ENCODE data around the gene TCF7L2.

The TCF7L2 gene

GRCh38 chr10:113178771-113179170 lies 228.7 kb downstream of the TCF7L2 start:
- H3K9ac ChIP-seq (ENCODE audit: low read depth, low read length), result no peak overlapping the region
- H3K4me1 ChIP-seq (ENCODE audit: insufficient read depth, low read length), result peaks cover 9% of the 10 kb centered on the region; the same call in 1 of the 2 replicates

GRCh38 chr10:113179265-113179664 lies 229.2 kb downstream of the TCF7L2 start:
- peaks cover 9% of the 10 kb centered on the region; the same call in 1 of the 2 replicates for H3K4me1 ChIP-seq (ENCODE audit: insufficient read depth, low read length)
- H3K36me3 ChIP-seq (ENCODE audit: insufficient read depth, low read length), result no peaks in the 10 kb centered on the region
- no peak overlapping the region for H3K9ac ChIP-seq (ENCODE audit: low read depth, low read length)
- H3K9me3 ChIP-seq (ENCODE audit: control insufficient read depth, insufficient read depth, low read length), result no peaks in the 10 kb centered on the region

More at GRCh38 chr10:113178771-113179170, 228.7 kb downstream of the TCF7L2 start:
- no peaks in the 10 kb centered on the region for H3K9me3 ChIP-seq (ENCODE audit: control insufficient read depth, insufficient read depth, low read length)
- no peaks in the 10 kb centered on the region for H3K36me3 ChIP-seq (ENCODE audit: insufficient read depth, low read length)

GRCh38 chr10:113179966-113180365 lies 229.9 kb downstream of the TCF7L2 start:
- H3K9me3 ChIP-seq (ENCODE audit: control insufficient read depth, insufficient read depth, low read length), result no peaks in the 10 kb centered on the region
- no peaks in the 10 kb centered on the region for H3K36me3 ChIP-seq (ENCODE audit: insufficient read depth, low read length)
- no peak overlapping the region for H3K9ac ChIP-seq (ENCODE audit: low read depth, low read length)
- peaks cover 9% of the 10 kb centered on the region; the same call in 1 of the 2 replicates for H3K4me1 ChIP-seq (ENCODE audit: insufficient read depth, low read length)

DNA sequence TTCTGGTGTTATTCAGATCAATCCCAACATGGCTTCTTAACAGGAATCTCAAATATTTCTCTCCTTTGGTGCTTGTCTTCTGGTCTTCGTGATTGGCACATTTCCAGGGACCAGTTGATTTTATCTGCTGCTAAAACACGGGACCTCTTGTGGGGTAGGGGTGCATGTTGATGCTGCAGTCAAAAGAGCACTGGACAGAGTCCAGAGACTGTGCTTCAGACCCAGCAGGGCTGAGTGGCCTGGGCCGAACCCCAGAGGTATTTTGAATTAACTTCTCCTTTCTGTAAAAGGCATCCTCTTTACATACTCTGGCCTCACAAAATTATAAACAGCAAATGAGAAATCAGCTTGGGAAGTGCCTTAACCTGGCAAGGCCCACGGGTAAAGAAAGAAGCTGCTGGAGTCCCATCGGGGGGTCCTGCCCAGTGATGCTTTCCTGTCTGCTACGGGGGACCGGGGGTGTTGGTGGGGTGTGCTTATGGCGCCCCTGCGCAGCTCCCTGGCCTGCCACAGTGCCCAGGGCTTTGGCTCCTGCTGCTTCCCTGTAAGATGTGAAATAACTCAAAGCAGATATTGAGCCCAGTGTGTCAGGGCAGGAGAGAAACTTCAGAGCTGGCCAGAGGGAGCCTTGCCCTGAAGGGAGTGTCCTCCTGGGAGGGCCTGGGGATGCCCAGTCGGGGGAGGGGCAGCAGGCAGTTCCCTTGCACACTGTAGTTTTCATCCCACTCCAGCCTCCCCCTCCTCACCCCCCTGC lies 230.5 kb downstream of the TCF7L2 start:
- no peak overlapping the region for H3K9ac ChIP-seq (ENCODE audit: low read depth, low read length)
- peaks cover 9% of the 10 kb centered on the region; the same call in 1 of the 2 replicates for H3K4me1 ChIP-seq (ENCODE audit: insufficient read depth, low read length)
- no peaks in the 10 kb centered on the region for H3K36me3 ChIP-seq (ENCODE audit: insufficient read depth, low read length)
- no peaks in the 10 kb centered on the region for H3K9me3 ChIP-seq (ENCODE audit: control insufficient read depth, insufficient read depth, low read length)

DNA sequence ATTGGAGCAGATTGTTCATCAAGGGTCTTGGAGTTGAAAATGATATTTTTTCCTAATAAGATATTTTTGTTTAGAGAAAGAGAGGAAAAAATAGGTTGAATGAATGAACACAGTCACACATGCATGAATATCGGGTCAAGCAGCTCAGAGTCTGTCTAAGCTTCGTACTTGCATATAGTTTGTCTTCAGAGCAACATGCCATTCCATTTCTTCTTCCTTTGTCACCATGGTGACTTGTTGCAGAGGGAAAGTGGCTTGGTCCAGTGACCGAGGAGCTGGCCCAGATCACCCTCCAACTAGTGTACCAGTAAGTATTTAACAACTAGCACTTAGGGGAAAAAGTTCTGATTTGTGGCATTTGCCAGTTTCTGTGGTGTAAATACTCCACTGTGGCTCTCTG lies 232.1 kb downstream of the TCF7L2 start:
- no peak overlapping the region for H3K9ac ChIP-seq (ENCODE audit: low read depth, low read length)
- H3K9me3 ChIP-seq (ENCODE audit: control insufficient read depth, insufficient read depth, low read length), result no peaks in the 10 kb centered on the region
- no peaks in the 10 kb centered on the region for H3K36me3 ChIP-seq (ENCODE audit: insufficient read depth, low read length)
- peaks cover 9% of the 10 kb centered on the region; the same call in 1 of the 2 replicates for H3K4me1 ChIP-seq (ENCODE audit: insufficient read depth, low read length)

GRCh38 chr10:113183573-113183972 lies 233.5 kb downstream of the TCF7L2 start:
- no peaks in the 10 kb centered on the region for H3K36me3 ChIP-seq (ENCODE audit: insufficient read depth, low read length)
- no peak overlapping the region for H3K9ac ChIP-seq (ENCODE audit: low read depth, low read length)
- H3K4me1 ChIP-seq (ENCODE audit: insufficient read depth, low read length), result peaks cover 9% of the 10 kb centered on the region; the same call in 1 of the 2 replicates
- H3K9me3 ChIP-seq (ENCODE audit: control insufficient read depth, insufficient read depth, low read length), result no peaks in the 10 kb centered on the region

GRCh38 chr10:113187063-113187777 lies 237.2 kb downstream of the TCF7L2 start:
- Histone ChIP-seq H3K9me3 (ENCODE audit: control insufficient read depth, insufficient read depth, low read length) (no peaks in the 10 kb centered on the region), H3K9ac (ENCODE audit: low read depth, low read length) (no peak overlapping the region), H3K36me3 (ENCODE audit: insufficient read depth, low read length) (no peaks in the 10 kb centered on the region), H3K4me1 (ENCODE audit: insufficient read depth, low read length) (no peaks in the 10 kb centered on the region)

- Histone ChIP-seq H3K36me3 (ENCODE audit: insufficient read depth, low read length) (no peaks in the 10 kb centered on the region), H3K9ac (ENCODE audit: low read depth, low read length) (no peak overlapping the region), H3K4me1 (ENCODE audit: insufficient read depth, low read length) (no peaks in the 10 kb centered on the region), H3K9me3 (ENCODE audit: control insufficient read depth, insufficient read depth, low read length) (no peaks in the 10 kb centered on the region)
Observed at GRCh38 chr10:113199459-113199858, 249.4 kb downstream of the TCF7L2 start.

GRCh38 chr10:113202011-113202410 lies 252.0 kb downstream of the TCF7L2 start:
- no peaks in the 10 kb centered on the region for H3K9me3 ChIP-seq (ENCODE audit: control insufficient read depth, insufficient read depth, low read length)
- no peaks in the 10 kb centered on the region for H3K4me1 ChIP-seq (ENCODE audit: insufficient read depth, low read length)
- no peak overlapping the region for H3K9ac ChIP-seq (ENCODE audit: low read depth, low read length)
- H3K36me3 ChIP-seq (ENCODE audit: insufficient read depth, low read length), result no peaks in the 10 kb centered on the region

DNA sequence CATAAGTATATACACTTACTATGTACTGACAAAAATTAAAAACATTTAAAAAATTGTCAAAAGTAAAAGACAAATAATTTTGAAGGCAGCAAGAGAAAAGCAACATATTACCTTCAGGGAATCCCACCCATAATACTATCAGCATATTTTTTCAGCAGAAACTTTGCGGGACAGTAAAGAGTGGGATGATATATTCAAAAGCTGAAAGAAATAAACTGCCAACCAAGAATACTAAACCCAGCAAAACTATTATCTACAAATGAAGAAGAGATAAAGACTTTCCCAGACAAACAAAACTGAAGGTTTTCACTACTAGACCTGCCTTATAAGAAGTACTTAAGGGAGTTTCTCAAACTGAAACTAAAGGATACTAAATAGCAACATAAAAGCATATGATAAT lies 257.9 kb downstream of the TCF7L2 start:
- Histone ChIP-seq H3K9ac (ENCODE audit: low read depth, low read length) (no peak overlapping the region), H3K36me3 (ENCODE audit: insufficient read depth, low read length) (no peaks in the 10 kb centered on the region), H3K9me3 (ENCODE audit: control insufficient read depth, insufficient read depth, low read length) (no peaks in the 10 kb centered on the region), H3K4me1 (ENCODE audit: insufficient read depth, low read length) (no peaks in the 10 kb centered on the region)

DNA sequence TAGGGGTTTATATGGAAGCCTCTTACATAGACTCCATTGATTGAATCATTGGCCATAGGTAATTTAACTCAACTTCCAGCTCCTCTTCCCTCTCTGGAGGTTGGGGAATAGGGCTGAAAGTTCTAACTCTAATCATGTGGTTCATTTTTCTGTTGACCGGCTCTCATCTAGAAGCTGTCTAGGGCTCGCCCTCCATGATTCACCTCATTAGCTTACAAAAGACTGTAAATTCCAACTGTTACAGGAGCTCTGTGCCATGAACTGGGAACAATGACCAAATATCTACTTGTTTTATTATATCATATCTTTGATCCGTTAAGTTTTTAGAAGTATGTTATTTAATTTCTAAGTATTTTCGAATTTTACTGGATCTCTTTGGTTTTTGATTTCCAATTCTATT lies 263.0 kb downstream of the TCF7L2 start:
- Histone ChIP-seq H3K9ac (ENCODE audit: low read depth, low read length) (no peak overlapping the region), H3K4me1 (ENCODE audit: insufficient read depth, low read length) (no peaks in the 10 kb centered on the region), H3K9me3 (ENCODE audit: control insufficient read depth, insufficient read depth, low read length) (no peaks in the 10 kb centered on the region), H3K36me3 (ENCODE audit: insufficient read depth, low read length) (no peaks in the 10 kb centered on the region)

DNA sequence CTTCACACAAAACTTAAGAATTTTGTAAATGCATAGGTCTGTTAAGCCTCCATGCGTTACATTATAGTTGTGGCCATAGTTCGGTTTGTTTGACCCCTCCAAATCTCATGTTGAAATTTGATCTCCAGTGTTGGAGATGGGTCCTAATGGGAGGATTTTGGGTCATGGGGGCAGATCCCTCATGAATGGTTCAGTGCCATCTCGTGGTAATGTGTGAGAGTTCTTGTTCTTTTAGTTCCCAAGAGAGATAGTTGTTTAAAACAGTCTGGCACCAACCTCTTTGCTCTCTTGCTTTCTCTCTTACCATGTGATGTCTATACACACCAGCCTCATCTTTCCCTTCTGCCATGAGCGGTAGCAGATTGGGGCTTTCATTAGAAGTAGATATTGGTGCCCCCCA lies 264.3 kb downstream of the TCF7L2 start:
- no peaks in the 10 kb centered on the region for H3K36me3 ChIP-seq (ENCODE audit: insufficient read depth, low read length)
- H3K9ac ChIP-seq (ENCODE audit: low read depth, low read length), result no peak overlapping the region
- H3K9me3 ChIP-seq (ENCODE audit: control insufficient read depth, insufficient read depth, low read length), result no peaks in the 10 kb centered on the region
- no peaks in the 10 kb centered on the region for H3K4me1 ChIP-seq (ENCODE audit: insufficient read depth, low read length)

DNA sequence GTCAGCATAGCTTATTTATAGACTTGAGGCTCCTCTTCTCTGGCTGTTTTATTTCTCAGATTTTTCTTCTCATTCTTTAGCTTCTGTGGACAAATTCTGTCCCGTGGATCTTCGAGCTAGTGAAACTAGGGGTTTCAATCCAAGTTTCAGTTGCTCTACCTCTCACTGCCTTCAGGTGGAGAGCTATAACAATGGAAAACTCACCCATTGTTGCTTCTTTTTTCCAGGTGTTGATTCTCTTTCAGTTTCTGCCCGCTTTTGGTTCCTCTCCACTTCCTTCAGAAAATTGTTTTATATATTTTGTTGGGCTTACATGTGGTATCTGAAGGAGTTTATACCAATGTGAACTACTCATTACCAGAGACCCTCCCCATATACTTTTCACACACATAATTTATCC lies 266.1 kb downstream of the TCF7L2 start:
- H3K9me3 ChIP-seq (ENCODE audit: control insufficient read depth, insufficient read depth, low read length), result no peaks in the 10 kb centered on the region
- H3K4me1 ChIP-seq (ENCODE audit: insufficient read depth, low read length), result no peaks in the 10 kb centered on the region
- H3K36me3 ChIP-seq (ENCODE audit: insufficient read depth, low read length), result no peaks in the 10 kb centered on the region
- no peak overlapping the region for H3K9ac ChIP-seq (ENCODE audit: low read depth, low read length)

All from ES-I3 (cell line).